ENCODE measurements around the gene MAP3K7.

Gene MAP3K7

DNA sequence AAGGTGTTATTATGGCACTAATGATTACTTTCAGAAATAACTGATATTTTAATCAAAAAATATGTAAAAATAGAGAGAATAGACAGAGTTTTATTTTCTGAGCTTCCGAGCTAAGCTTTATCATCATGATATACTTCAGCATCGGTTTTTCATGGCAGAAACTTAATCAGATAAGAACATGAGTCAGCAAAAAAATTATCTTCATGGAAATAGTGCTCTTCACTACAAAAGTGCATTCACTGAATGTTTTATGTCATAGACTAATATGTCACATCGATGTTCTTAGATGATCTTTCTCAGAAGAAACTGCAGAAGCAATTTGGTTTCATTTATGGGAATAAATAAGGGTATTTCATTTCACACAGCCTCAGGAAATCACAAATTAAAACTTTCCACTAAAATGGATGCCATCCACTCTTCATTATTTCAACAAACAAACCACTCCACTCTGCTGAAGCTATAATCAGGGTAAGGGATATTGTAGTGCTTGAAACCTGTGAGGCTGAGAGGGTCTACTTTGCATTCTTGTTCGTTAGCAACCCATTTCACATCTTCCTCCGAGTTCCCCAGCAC is 10.2 kb upstream of the MAP3K7 start:
- Histone ChIP-seq H3K4me1 (ENCODE audit: control extremely low read depth in 1 of 4, control insufficient read depth in 4 of 4, insufficient read depth in 4 of 4, low read length in 3 of 4) (no peaks in the 10 kb centered on the region), H3K27me3 (replicated peaks in 2 of 5; ENCODE audit: control insufficient read depth in 4 of 5, insufficient read depth in 5 of 5, low read length in 4 of 5) (peaks cover 5 to 36% (median 10%) of the 10 kb centered on the region in 5 experiments), H3K9me3 (ENCODE audit: control extremely low read depth in 1 of 5, control insufficient read depth in 4 of 5, insufficient read depth in 2 of 5, low read depth in 1 of 5, low read length in 4 of 5) (no peaks in the 10 kb centered on the region), H3K4me3 (ENCODE audit: control insufficient read depth in 1 of 7, extremely low read depth in 1 of 7, insufficient read depth in 4 of 7, low read depth in 2 of 7, low read length in 6 of 7) (no peak overlapping the region), H3K36me3 (ENCODE audit: control insufficient read depth in 4 of 4, insufficient read depth in 4 of 4, low read length in 3 of 4) (no peaks in the 10 kb centered on the region), H3K27ac (ENCODE audit: insufficient read depth in 1 of 2, low read depth in 1 of 2, low read length in 2 of 2, poor library complexity in 1 of 2, severe bottlenecking in 2 of 2) (no peak overlapping the region)
- DNase-seq: no peak
- WGBS (ENCODE audit: insufficient coverage): no CpG with 5 or more reads among the region's 5 CpGs
- ChIA-PET POLR2A (no interaction called here), CTCF (no interaction called here)

DNA sequence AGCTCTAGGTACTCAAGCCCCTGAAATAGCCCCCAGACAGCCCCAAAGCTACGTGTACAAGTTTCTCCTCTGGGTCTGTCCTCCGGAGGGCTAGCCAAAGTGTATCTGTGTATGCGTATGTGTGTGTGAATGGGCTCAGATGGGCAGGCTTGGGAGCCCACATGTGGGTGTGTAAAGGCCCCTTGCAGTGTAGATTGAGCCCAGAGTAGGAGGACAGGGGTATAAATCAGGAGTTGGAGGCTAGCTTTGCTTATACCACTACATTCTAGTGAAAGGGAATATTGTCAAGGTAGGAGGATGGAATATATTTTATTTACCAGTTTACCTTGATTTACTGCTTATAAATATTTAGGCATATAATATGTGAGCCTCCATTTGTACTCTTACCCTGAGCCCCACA is 9.0 kb upstream of the MAP3K7 start:
- ChIA-PET CTCF (no interaction called here), POLR2A (no interaction called here)
- Histone ChIP-seq H3K27me3 (replicated peaks in 2 of 5; ENCODE audit: control insufficient read depth in 4 of 5, insufficient read depth in 5 of 5, low read length in 4 of 5) (peaks cover 5 to 41% (median 11%) of the 10 kb centered on the region in 5 experiments), H3K9me3 (ENCODE audit: control extremely low read depth in 1 of 5, control insufficient read depth in 4 of 5, insufficient read depth in 2 of 5, low read depth in 1 of 5, low read length in 4 of 5) (no peaks in the 10 kb centered on the region), H3K4me3 (ENCODE audit: control insufficient read depth in 1 of 7, extremely low read depth in 1 of 7, insufficient read depth in 4 of 7, low read depth in 2 of 7, low read length in 6 of 7) (no peak overlapping the region), H3K27ac (ENCODE audit: insufficient read depth in 1 of 2, low read depth in 1 of 2, low read length in 2 of 2, poor library complexity in 1 of 2, severe bottlenecking in 2 of 2) (no peak overlapping the region), H3K4me1 (ENCODE audit: control extremely low read depth in 1 of 4, control insufficient read depth in 4 of 4, insufficient read depth in 4 of 4, low read length in 3 of 4) (no peaks in the 10 kb centered on the region), H3K36me3 (ENCODE audit: control insufficient read depth in 4 of 4, insufficient read depth in 4 of 4, low read length in 3 of 4) (no peaks in the 10 kb centered on the region)
- DNase-seq: no peak
- no CpG with 5 or more reads among the region's 3 CpGs for WGBS (ENCODE audit: insufficient coverage)

DNA sequence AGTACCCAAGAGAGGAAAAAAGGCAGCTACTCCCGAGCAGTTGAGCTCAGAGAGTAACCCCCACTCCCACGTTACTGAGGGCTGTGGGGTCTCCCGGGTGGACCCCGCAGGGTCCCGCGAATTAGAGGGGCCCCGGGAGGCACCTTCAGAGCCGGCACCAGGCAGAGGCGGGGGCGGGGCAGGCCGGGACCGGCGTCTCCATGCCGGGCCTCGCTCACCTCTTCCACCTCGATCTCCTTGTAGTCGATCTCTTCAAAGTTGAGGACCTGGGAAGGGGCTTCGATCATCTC is 381 bp downstream of the MAP3K7 start:
- peaks cover 8 to 37% (median 29%) of the 10 kb centered on the region in 4 experiments for H3K4me1 ChIP-seq (ENCODE audit: control extremely low read depth in 1 of 4, control insufficient read depth in 4 of 4, insufficient read depth in 4 of 4, low read length in 3 of 4)
- no peaks in the 10 kb centered on the region for H3K9me3 ChIP-seq (ENCODE audit: control extremely low read depth in 1 of 5, control insufficient read depth in 4 of 5, insufficient read depth in 2 of 5, low read depth in 1 of 5, low read length in 4 of 5)
- H3K27me3 ChIP-seq (replicated peaks in 2 of 5; ENCODE audit: control insufficient read depth in 4 of 5, insufficient read depth in 5 of 5, low read length in 4 of 5): peaks cover 0 to 5% (median 2%) of the 10 kb centered on the region in 5 experiments
- peak in 1 of 3 donors; percentile 32 for DNase-seq
- WGBS (ENCODE audit: insufficient coverage): 0% methylated on average over 13 of the region's 18 CpGs
- H3K4me3 ChIP-seq (ENCODE audit: control insufficient read depth in 1 of 7, extremely low read depth in 1 of 7, insufficient read depth in 4 of 7, low read depth in 2 of 7, low read length in 6 of 7): peak overlapping the region; percentile 85 to 100 (median 92)
- ChIA-PET CTCF (interaction anchor here (1.0 kb wide), 1 partner anchor 23 kb away, joined by 3 read pairs; no protein-coding TSS in a partner anchor), POLR2A (no interaction called here)
- no peaks in the 10 kb centered on the region for H3K36me3 ChIP-seq (ENCODE audit: control insufficient read depth in 4 of 4, insufficient read depth in 4 of 4, low read length in 3 of 4)
- peak overlapping the region; percentile 98 to 99 for H3K27ac ChIP-seq (ENCODE audit: insufficient read depth in 1 of 2, low read depth in 1 of 2, low read length in 2 of 2, poor library complexity in 1 of 2, severe bottlenecking in 2 of 2)

DNA sequence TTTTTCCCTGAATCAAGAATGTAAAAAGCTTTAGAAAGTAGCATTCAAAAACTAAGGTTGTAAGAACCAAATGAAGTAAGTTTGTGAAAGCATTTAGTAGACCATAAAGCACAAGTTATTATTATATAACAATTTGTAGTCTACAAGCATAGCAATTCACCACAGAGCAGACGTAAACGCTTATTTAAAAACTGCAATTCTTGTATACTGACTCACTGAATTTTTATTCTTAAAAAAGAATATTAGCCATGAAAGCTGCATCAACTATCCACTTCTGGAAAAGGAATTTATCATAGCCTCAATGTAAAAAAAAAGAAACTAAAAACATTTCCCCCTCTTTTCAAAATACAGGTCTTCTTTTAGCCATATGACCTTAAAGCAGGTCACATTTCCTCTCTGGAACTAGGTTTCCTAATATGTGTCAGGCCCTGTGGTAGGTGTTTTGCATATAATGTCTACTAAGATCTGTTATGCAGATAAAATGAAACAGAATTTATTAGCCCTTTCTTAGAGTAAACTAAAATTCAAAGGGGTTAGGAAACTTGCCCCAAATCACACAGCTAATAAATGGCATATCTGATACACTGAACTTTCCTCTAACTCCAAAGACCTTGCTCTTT is 2.1 kb downstream of the MAP3K7 start:
- CTCF ChIA-PET: interaction anchor here (1.5 to 1.7 kb wide), 2 partner anchors 9 to 46 kb away, joined by 3 read pairs; no protein-coding TSS in a partner anchor

DNA sequence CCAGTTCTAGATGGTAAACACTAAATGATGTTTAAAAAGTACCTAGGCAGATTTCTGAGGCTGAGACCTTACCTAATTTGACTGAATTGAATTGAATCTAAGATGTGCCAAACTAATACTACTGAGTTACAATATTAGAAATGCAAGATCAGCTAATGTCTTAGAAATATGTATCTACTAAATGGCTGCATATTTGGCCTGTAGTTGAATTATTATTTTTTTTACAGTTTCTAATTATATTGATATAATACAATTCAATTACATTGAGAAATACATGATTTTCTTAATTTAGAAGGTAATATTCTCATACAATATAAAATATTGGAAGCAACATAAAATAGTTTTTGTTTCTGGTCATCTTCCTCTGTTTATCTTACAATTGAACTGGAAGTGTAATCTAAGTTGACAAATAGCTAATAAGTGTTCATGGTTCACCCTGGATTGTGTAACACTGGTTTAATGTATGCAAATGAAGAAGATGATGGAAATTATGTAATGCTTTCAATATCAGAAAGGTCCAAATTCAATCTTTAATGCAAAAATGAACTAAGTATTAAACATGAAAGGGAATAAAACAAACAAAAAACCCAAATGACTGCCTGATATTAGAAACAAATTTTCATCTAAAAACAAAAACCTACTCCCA is 2.9 kb downstream of the MAP3K7 start:
- ChIA-PET POLR2A (interaction anchor here (1.0 kb wide), 1 partner anchor 8 kb away, joined by 5 read pairs; no protein-coding TSS in a partner anchor), CTCF (interaction anchor here (0.6 to 1.7 kb wide), 3 partner anchors 8 to 598 kb away, joined by 3 read pairs; no protein-coding TSS in a partner anchor)
- Histone ChIP-seq H3K4me3 (ENCODE audit: control insufficient read depth in 1 of 7, extremely low read depth in 1 of 7, insufficient read depth in 4 of 7, low read depth in 2 of 7, low read length in 6 of 7) (peak overlapping the region in 1 of 7 experiments; percentile 79), H3K4me1 (ENCODE audit: control extremely low read depth in 1 of 4, control insufficient read depth in 4 of 4, insufficient read depth in 4 of 4, low read length in 3 of 4) (peaks cover 8 to 37% (median 29%) of the 10 kb centered on the region in 4 experiments), H3K27me3 (replicated peaks in 2 of 5; ENCODE audit: control insufficient read depth in 4 of 5, insufficient read depth in 5 of 5, low read length in 4 of 5) (no peaks in the 10 kb centered on the region), H3K27ac (ENCODE audit: insufficient read depth in 1 of 2, low read depth in 1 of 2, low read length in 2 of 2, poor library complexity in 1 of 2, severe bottlenecking in 2 of 2) (peak overlapping the region in 1 of 2 experiments; percentile 26), H3K36me3 (ENCODE audit: control insufficient read depth in 4 of 4, insufficient read depth in 4 of 4, low read length in 3 of 4) (no peaks in the 10 kb centered on the region), H3K9me3 (ENCODE audit: control extremely low read depth in 1 of 5, control insufficient read depth in 4 of 5, insufficient read depth in 2 of 5, low read depth in 1 of 5, low read length in 4 of 5) (no peaks in the 10 kb centered on the region)
- DNase-seq: no peak

More for the DNA sequence above, 2.1 kb downstream of the MAP3K7 start:
- H3K4me3 ChIP-seq (ENCODE audit: control insufficient read depth in 1 of 7, extremely low read depth in 1 of 7, insufficient read depth in 4 of 7, low read depth in 2 of 7, low read length in 6 of 7): peak overlapping the region in 4 of 7 experiments; percentile 8 to 79 (median 74)
- H3K27ac ChIP-seq (ENCODE audit: insufficient read depth in 1 of 2, low read depth in 1 of 2, low read length in 2 of 2, poor library complexity in 1 of 2, severe bottlenecking in 2 of 2): no peak overlapping the region
- peaks cover 0 to 2% (median 0%) of the 10 kb centered on the region in 5 experiments for H3K27me3 ChIP-seq (replicated peaks in 2 of 5; ENCODE audit: control insufficient read depth in 4 of 5, insufficient read depth in 5 of 5, low read length in 4 of 5)
- no peaks in the 10 kb centered on the region for H3K9me3 ChIP-seq (ENCODE audit: control extremely low read depth in 1 of 5, control insufficient read depth in 4 of 5, insufficient read depth in 2 of 5, low read depth in 1 of 5, low read length in 4 of 5)
- DNase-seq: no peak
- no peaks in the 10 kb centered on the region for H3K36me3 ChIP-seq (ENCODE audit: control insufficient read depth in 4 of 4, insufficient read depth in 4 of 4, low read length in 3 of 4)
- POLR2A ChIA-PET: interaction anchor here (1.0 kb wide), 1 partner anchor 9 kb away, joined by 5 read pairs; no protein-coding TSS in a partner anchor
- H3K4me1 ChIP-seq (ENCODE audit: control extremely low read depth in 1 of 4, control insufficient read depth in 4 of 4, insufficient read depth in 4 of 4, low read length in 3 of 4): peaks cover 8 to 37% (median 29%) of the 10 kb centered on the region in 4 experiments
- 80% methylated on average over 1 of the region's 2 CpGs for WGBS (ENCODE audit: insufficient coverage)

DNA sequence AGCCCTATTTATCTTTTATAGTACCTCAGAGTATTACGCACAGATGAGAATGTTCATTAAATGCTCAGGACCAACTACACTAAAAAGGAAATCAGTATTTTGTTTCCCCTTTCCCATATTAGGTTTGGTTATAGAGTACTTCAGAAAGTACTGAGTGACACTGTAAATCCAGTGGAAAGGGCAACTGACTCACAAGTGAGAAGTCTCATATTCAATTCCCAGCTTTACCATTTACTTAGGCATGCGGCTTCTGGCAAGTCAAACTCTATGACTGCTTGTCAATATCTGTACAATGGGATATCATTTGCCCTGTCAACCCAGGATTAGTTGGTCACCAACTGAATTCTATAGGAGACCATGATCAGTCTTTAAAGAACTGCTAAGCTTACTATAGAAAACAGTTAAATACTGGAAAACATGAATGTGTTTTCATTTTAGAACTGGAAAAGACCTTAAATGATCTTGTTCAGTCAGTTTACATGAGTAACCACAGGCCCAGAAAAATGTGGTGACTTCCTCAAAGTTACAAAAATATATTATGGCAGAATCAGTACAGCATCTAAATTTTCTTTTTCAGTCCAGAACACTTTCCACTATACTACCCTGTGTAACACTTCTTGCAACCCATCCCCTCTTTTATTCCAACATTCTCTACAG is 3.6 kb downstream of the MAP3K7 start:
- H3K27ac ChIP-seq (ENCODE audit: insufficient read depth in 1 of 2, low read depth in 1 of 2, low read length in 2 of 2, poor library complexity in 1 of 2, severe bottlenecking in 2 of 2): peak overlapping the region in 1 of 2 experiments; percentile 26
- H3K4me1 ChIP-seq (ENCODE audit: control extremely low read depth in 1 of 4, control insufficient read depth in 4 of 4, insufficient read depth in 4 of 4, low read length in 3 of 4): peaks cover 8 to 37% (median 29%) of the 10 kb centered on the region in 4 experiments
- 100% methylated on average over 1 of the region's 2 CpGs for WGBS (ENCODE audit: insufficient coverage)
- ChIA-PET POLR2A (no interaction called here), CTCF (interaction anchor here (1.7 kb wide), 1 partner anchor 45 kb away, joined by 3 read pairs; no protein-coding TSS in a partner anchor)
- no peaks in the 10 kb centered on the region for H3K27me3 ChIP-seq (replicated peaks in 2 of 5; ENCODE audit: control insufficient read depth in 4 of 5, insufficient read depth in 5 of 5, low read length in 4 of 5)
- H3K36me3 ChIP-seq (ENCODE audit: control insufficient read depth in 4 of 4, insufficient read depth in 4 of 4, low read length in 3 of 4): peaks cover 0 to 3% (median 0%) of the 10 kb centered on the region in 4 experiments
- DNase-seq: peak in 2 of 3 donors; percentile 59 to 72
- H3K9me3 ChIP-seq (ENCODE audit: control extremely low read depth in 1 of 5, control insufficient read depth in 4 of 5, insufficient read depth in 2 of 5, low read depth in 1 of 5, low read length in 4 of 5): no peaks in the 10 kb centered on the region
- peak overlapping the region in 1 of 7 experiments; percentile 12 for H3K4me3 ChIP-seq (ENCODE audit: control insufficient read depth in 1 of 7, extremely low read depth in 1 of 7, insufficient read depth in 4 of 7, low read depth in 2 of 7, low read length in 6 of 7)
